Activated B cell treated with CpG ODN at 0.5 μM for 24 hours (primary cell): ENCODE data around the gene SFXN2. TPM values are rescaled to one million over a fixed set of nuclear protein-coding genes. Genes with fewer than 3 reads are reported as not detected.
A peak's percentile ranks its signal among the peaks of the same experiment; 100 is the strongest.
"Not testable (repeated sequence)": the region's sequence is repeated elsewhere in the genome, so short reads cannot be mapped to it uniquely, and the experiment has no call there.

Experiments
- ATAC-seq: fragments of 200-7000 bp; cut with Tn5 transposase; one replicate; pipeline ENCODE4 v1.10.0; 2021; ENCODE audit warnings: low read depth, mild to moderate bottlenecking, moderate library complexity
- CTCF ChIA-PET: fragments of 350-600 bp; sonication (Branson Sonifier 250); formaldehyde crosslinking; loops from one replicate; lab custom pipeline; 2021; ENCODE audit warnings: antibody characterized with exemption; lab: Charles Lee
- POLR2A ChIA-PET: fragments of 350-600 bp; sonication (Branson Sonifier 250); formaldehyde crosslinking; loops from one replicate; lab custom pipeline; 2021; ENCODE audit warnings: antibody characterized with exemption; lab: Charles Lee
- DNase-seq: peaks from one replicate; pipeline ENCODE4 v3.0.0; 2022
- H3K27ac Mint-ChIP-seq: one replicate; pipeline ENCODE4 v1.8.0; 2020; ENCODE audit warnings: mixed read lengths
- H3K27me3 Mint-ChIP-seq: one replicate; pipeline ENCODE4 v1.8.0; 2021; ENCODE audit warnings: mixed read lengths
- H3K36me3 Mint-ChIP-seq: one replicate; pipeline ENCODE4 v1.8.0; 2021; ENCODE audit warnings: low read depth, mixed read lengths
- H3K4me1 Mint-ChIP-seq: one replicate; pipeline ENCODE4 v1.8.0; 2021; ENCODE audit warnings: mixed read lengths
- H3K4me3 Mint-ChIP-seq: one replicate; pipeline ENCODE4 v1.8.0; 2020; ENCODE audit warnings: mild to moderate bottlenecking, mixed read lengths
- H3K9me3 Mint-ChIP-seq: one replicate; pipeline ENCODE4 v1.8.0; 2020; ENCODE audit warnings: mixed read lengths
- CTCF ChIP-seq: fragments of 200-600 bp; IDR thresholded peaks from one replicate; pipeline ENCODE4 v1.8.0; 2022; ENCODE audit warnings: antibody characterized with exemption, mild to moderate bottlenecking
- intact Hi-C: fragments of 100-400 bp; cut with micrococcal nuclease; formaldehyde crosslinking; loops from one replicate; pipeline ENCODE4 v1.15.1; 2024
- total RNA-seq: library from RNA; stranded (reverse); gene quantifications from 2 replicates; pipeline ENCODE4 v1.2.3, GENCODE V29; 2022

Gene SFXN2
- total RNA-seq, 1 donor from 2014 or later = 28.9 TPM

GRCh38 chr10:102752934-102753664 lies 38.7 kb downstream of the SFXN2 start:
- ATAC-seq (peak; percentile 67), DNase-seq (no peak)
- no peaks in the 10 kb centered on the region for H3K9me3 Mint-ChIP-seq
- TF ChIP-seq CTCF = no peak
- ChIA-PET POLR2A (interaction anchor here (1.5 kb wide), 2 partner anchors 9 to 59 kb away, joined by 3 read pairs; partner anchors contain the start of gene WBP1L), CTCF (interaction anchor here (2.0 kb wide), 1 partner anchor 149 kb away, joined by 12 read pairs; no protein-coding TSS in a partner anchor)
- H3K4me1 Mint-ChIP-seq = peaks cover 49% of the 10 kb centered on the region
- H3K36me3 Mint-ChIP-seq = peaks cover 33% of the 10 kb centered on the region
- intact Hi-C loops = loop anchor here (1.0 to 5.0 kb wide), 3 partner anchors 43 to 148 kb away; no protein-coding TSS in a partner anchor
- H3K27me3 Mint-ChIP-seq = no peaks in the 10 kb centered on the region
- H3K4me3 Mint-ChIP-seq = no peak overlapping the region
- no peak overlapping the region for H3K27ac Mint-ChIP-seq

GRCh38 chr10:102753718-102754117 lies 39.3 kb downstream of the SFXN2 start:
- H3K4me3 Mint-ChIP-seq = no peak overlapping the region
- TF ChIP-seq CTCF = no peak
- CTCF ChIA-PET = interaction anchor here (2.0 kb wide), 1 partner anchor 148 kb away, joined by 12 read pairs; no protein-coding TSS in a partner anchor
- no peaks in the 10 kb centered on the region for H3K9me3 Mint-ChIP-seq
- H3K27me3 Mint-ChIP-seq = no peaks in the 10 kb centered on the region
- ATAC-seq (no peak), DNase-seq (no peak)
- POLR2A ChIA-PET = interaction anchor here (1.5 kb wide), 2 partner anchors 10 to 59 kb away, joined by 3 read pairs; partner anchors contain the start of gene WBP1L
- H3K36me3 Mint-ChIP-seq = peaks cover 32% of the 10 kb centered on the region
- no peak overlapping the region for H3K27ac Mint-ChIP-seq
- peaks cover 49% of the 10 kb centered on the region for H3K4me1 Mint-ChIP-seq
- intact Hi-C loops = loop anchor here (1.0 to 5.0 kb wide), 3 partner anchors 43 to 147 kb away; no protein-coding TSS in a partner anchor

- TF ChIP-seq CTCF = no peak
- Mint-ChIP-seq H3K4me3 (no peak overlapping the region), H3K9me3 (no peaks in the 10 kb centered on the region), H3K36me3 (peaks cover 36% of the 10 kb centered on the region), H3K27ac (no peak overlapping the region), H3K27me3 (no peaks in the 10 kb centered on the region), H3K4me1 (peaks cover 39% of the 10 kb centered on the region)
- intact Hi-C loops = no loop called here
- POLR2A ChIA-PET = no interaction called here
- CTCF ChIA-PET = no interaction called here
- DNase-seq = no peak
- no peak for ATAC-seq
These were observed 42.9 kb downstream of the SFXN2 start for GRCh38 chr10:102757323-102757722.

- POLR2A ChIA-PET = no interaction called here
- Mint-ChIP-seq H3K27me3 (no peaks in the 10 kb centered on the region), H3K36me3 (peaks cover 35% of the 10 kb centered on the region), H3K4me3 (no peak overlapping the region), H3K4me1 (peaks cover 28% of the 10 kb centered on the region), H3K9me3 (no peaks in the 10 kb centered on the region), H3K27ac (no peak overlapping the region)
- ATAC-seq = no peak
- TF ChIP-seq CTCF = no peak
- DNase-seq = no peak
- CTCF ChIA-PET = no interaction called here
- intact Hi-C loops = no loop called here
These were observed 44.0 kb downstream of the SFXN2 start for GRCh38 chr10:102758240-102758932.

GRCh38 chr10:102758933-102759262 lies 44.5 kb downstream of the SFXN2 start:
- CTCF ChIA-PET, POLR2A ChIA-PET, ATAC-seq, H3K9me3 Mint-ChIP-seq, H3K27ac Mint-ChIP-seq, DNase-seq, intact Hi-C loops, H3K27me3 Mint-ChIP-seq, H3K4me3 Mint-ChIP-seq: not testable (repeated sequence)
- Mint-ChIP-seq H3K36me3 (peaks cover 37% of the 10 kb centered on the region), H3K4me1 (peaks cover 24% of the 10 kb centered on the region)
